Parathyroid adenoma (tissue), 2 donors: ENCODE measurements around the gene MCTP2.

Experiments
- H2AFZ ChIP-seq: fragments of 300-600 bp; sonication (generic); one replicate; pipeline ENCODE4 v1.7.0; 2017; ENCODE audit warnings: antibody characterized with exemption, mild to moderate bottlenecking
- H3K27ac ChIP-seq: fragments of 300-600 bp; sonication (generic); one replicate; pipeline ENCODE4 v1.7.0; 2017
- H3K27me3 ChIP-seq: fragments of 300-600 bp; sonication (generic); one replicate; pipeline ENCODE4 v1.7.0; 2017; ENCODE audit warnings: low read length; ENCODE audit not compliant: control insufficient read depth, insufficient read depth
- H3K36me3 ChIP-seq: fragments of 300-600 bp; sonication (generic); one replicate; pipeline ENCODE4 v1.7.0; 2017; ENCODE audit warnings: low read length; ENCODE audit not compliant: control insufficient read depth, insufficient read depth
- H3K4me1 ChIP-seq: fragments of 300-600 bp; sonication (generic); one replicate; pipeline ENCODE4 v1.7.0; 2017; ENCODE audit warnings: control low read depth
- H3K4me2 ChIP-seq: fragments of 300-600 bp; sonication (generic); one replicate; pipeline ENCODE4 v1.7.0; 2017; ENCODE audit warnings: low read length
- H3K4me3 ChIP-seq: fragments of 300-600 bp; sonication (generic); one replicate; pipeline ENCODE4 v1.7.0; 2017; ENCODE audit warnings: low read depth, low read length
- H3K79me2 ChIP-seq: fragments of 300-600 bp; sonication (generic); one replicate; pipeline ENCODE4 v1.7.0; 2017; ENCODE audit warnings: control low read depth
- H3K9ac ChIP-seq: fragments of 300-600 bp; sonication (generic); one replicate; pipeline ENCODE4 v1.7.0; 2017; ENCODE audit warnings: mild to moderate bottlenecking
- H3K9me3 ChIP-seq: fragments of 300-600 bp; sonication (generic); one replicate; pipeline ENCODE4 v1.7.0; 2017; ENCODE audit warnings: low read length; ENCODE audit not compliant: control insufficient read depth
- CTCF ChIP-seq: fragments of 300-600 bp; sonication (generic); IDR thresholded peaks from one replicate; pipeline ENCODE4 v1.7.0; 2017; ENCODE audit warnings: antibody characterized with exemption, mild to moderate bottlenecking
- donor health status: primary hyperparathyroidism.

Gene MCTP2

GRCh38 chr15:94324835-94325767 lies 93.7 kb downstream of the MCTP2 start:
- no peak overlapping the region for H3K9ac ChIP-seq
- no peak for TF ChIP-seq CTCF
- no peak overlapping the region for H3K27ac ChIP-seq
- H3K4me3 ChIP-seq, result no peak overlapping the region
- peaks cover 2% of the 10 kb centered on the region for H3K79me2 ChIP-seq
- H3K36me3 ChIP-seq, result no peaks in the 10 kb centered on the region
- H3K27me3 ChIP-seq, result no peaks in the 10 kb centered on the region
- H3K9me3 ChIP-seq, result no peaks in the 10 kb centered on the region
- no peaks in the 10 kb centered on the region for H3K4me1 ChIP-seq
- H2AFZ ChIP-seq, result no peak overlapping the region
- H3K4me2 ChIP-seq, result no peak overlapping the region

GRCh38 chr15:94327356-94327936 lies 96.1 kb downstream of the MCTP2 start:
- no peaks in the 10 kb centered on the region for H3K9me3 ChIP-seq
- H3K9ac ChIP-seq, result no peak overlapping the region
- no peaks in the 10 kb centered on the region for H3K27me3 ChIP-seq
- no peak overlapping the region for H3K4me2 ChIP-seq
- TF ChIP-seq CTCF, result peak; percentile 38
- no peaks in the 10 kb centered on the region for H3K4me1 ChIP-seq
- H2AFZ ChIP-seq, result no peak overlapping the region
- no peak overlapping the region for H3K27ac ChIP-seq
- H3K36me3 ChIP-seq, result no peaks in the 10 kb centered on the region
- H3K79me2 ChIP-seq, result peaks cover 2% of the 10 kb centered on the region
- no peak overlapping the region for H3K4me3 ChIP-seq

GRCh38 chr15:94331731-94332130 lies 100.4 kb downstream of the MCTP2 start:
- H2AFZ ChIP-seq, result no peak overlapping the region
- H3K4me3 ChIP-seq, result no peak overlapping the region
- no peaks in the 10 kb centered on the region for H3K4me1 ChIP-seq
- TF ChIP-seq CTCF, result no peak
- no peak overlapping the region for H3K27ac ChIP-seq
- no peaks in the 10 kb centered on the region for H3K36me3 ChIP-seq
- H3K4me2 ChIP-seq, result no peak overlapping the region
- no peaks in the 10 kb centered on the region for H3K9me3 ChIP-seq
- no peak overlapping the region for H3K9ac ChIP-seq
- H3K27me3 ChIP-seq, result no peaks in the 10 kb centered on the region
- peaks cover 2% of the 10 kb centered on the region for H3K79me2 ChIP-seq

- Histone ChIP-seq H3K79me2 (no peaks in the 10 kb centered on the region), H2AFZ (no peak overlapping the region), H3K9ac (no peak overlapping the region), H3K4me2 (no peak overlapping the region), H3K4me1 (no peaks in the 10 kb centered on the region), H3K36me3 (no peaks in the 10 kb centered on the region), H3K9me3 (no peaks in the 10 kb centered on the region), H3K27ac (no peak overlapping the region), H3K4me3 (no peak overlapping the region), H3K27me3 (no peaks in the 10 kb centered on the region)
- no peak for TF ChIP-seq CTCF
These were observed 104.3 kb downstream of the MCTP2 start for GRCh38 chr15:94335616-94336015.
